ENCODE measurements around the gene MANSC4. TPM values are rescaled to one million over a fixed set of nuclear protein-coding genes. Genes with fewer than 3 reads are reported as not detected.

The MANSC4 gene
- total and polyA plus RNA-seq, 2 experiments from 2014 or later: not detected

DNA sequence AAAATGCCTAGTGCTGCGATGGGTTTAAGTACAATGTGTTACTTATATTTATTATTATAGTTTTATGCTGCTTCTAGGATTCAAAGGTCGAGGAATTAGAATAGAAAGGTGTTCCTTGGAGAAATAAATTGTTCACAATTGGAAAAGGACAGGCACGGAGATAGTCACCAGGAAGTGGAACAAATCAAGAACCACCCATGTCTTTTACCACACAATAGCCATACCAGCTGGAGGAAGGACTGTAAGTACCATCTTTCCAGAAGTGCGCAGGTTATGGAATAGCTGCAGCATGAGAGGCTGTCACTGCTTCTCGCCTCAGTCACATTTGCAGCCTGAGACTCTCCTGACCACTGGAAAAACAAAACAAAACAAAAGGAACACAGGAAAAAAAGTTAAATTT is 40.5 kb upstream of the MANSC4 start:
- Histone ChIP-seq H3K27ac (ENCODE audit: low read depth) (no peak overlapping the region), H3K9me2 (ENCODE audit: insufficient read depth) (no peaks in the 10 kb centered on the region), H3K4me1 (ENCODE audit: insufficient read depth) (no peaks in the 10 kb centered on the region), H3K4me3 (no peak overlapping the region), H2AFZ (no peak overlapping the region), H3F3A (replicated peaks; ENCODE audit: low read depth) (no peaks in the 10 kb centered on the region), H4K20me1 (replicated peaks; ENCODE audit: insufficient read depth) (no peaks in the 10 kb centered on the region), H3K4me2 (no peak overlapping the region), H3K79me2 (replicated peaks; ENCODE audit: insufficient read depth) (no peaks in the 10 kb centered on the region), H3K36me3 (ENCODE audit: insufficient read depth) (no peaks in the 10 kb centered on the region), H3K27me3 (ENCODE audit: insufficient read depth) (no peaks in the 10 kb centered on the region)
- Mint-ChIP-seq H3K27ac (no peak overlapping the region), H3K4me3 (no peak overlapping the region), H3K27me3 (ENCODE audit: insufficient read depth, low read depth, poor library complexity) (peaks cover 4% of the 10 kb centered on the region), H3K4me1 (no peaks in the 10 kb centered on the region; the same call in 2 of the 3 replicates), H3K36me3 (ENCODE audit: low read depth) (0 out of 3 replicates have a peak, but pooled peaks cover 2% of the 10 kb centered on the region), H3K9me3 (peaks cover 9% of the 10 kb centered on the region)
- no peak for DNase-seq (ENCODE audit: low spot score)
- TF ChIP-seq, protein P1, sequence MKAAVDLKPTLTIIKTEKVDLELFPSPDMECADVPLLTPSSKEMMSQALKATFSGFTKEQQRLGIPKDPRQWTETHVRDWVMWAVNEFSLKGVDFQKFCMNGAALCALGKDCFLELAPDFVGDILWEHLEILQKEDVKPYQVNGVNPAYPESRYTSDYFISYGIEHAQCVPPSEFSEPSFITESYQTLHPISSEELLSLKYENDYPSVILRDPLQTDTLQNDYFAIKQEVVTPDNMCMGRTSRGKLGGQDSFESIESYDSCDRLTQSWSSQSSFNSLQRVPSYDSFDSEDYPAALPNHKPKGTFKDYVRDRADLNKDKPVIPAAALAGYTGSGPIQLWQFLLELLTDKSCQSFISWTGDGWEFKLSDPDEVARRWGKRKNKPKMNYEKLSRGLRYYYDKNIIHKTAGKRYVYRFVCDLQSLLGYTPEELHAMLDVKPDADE (IDR thresholded peaks at IDR 0.05): no peak
- TF ChIP-seq EZH2 (IDR thresholded peaks at IDR 0.05; ENCODE audit: low read depth, unreplicated experiment): no peak
- TF ChIP-seq EZH2phosphoT487 (IDR thresholded peaks at IDR 0.05; ENCODE audit: unreplicated experiment): no peak
- no peak for ATAC-seq

DNA sequence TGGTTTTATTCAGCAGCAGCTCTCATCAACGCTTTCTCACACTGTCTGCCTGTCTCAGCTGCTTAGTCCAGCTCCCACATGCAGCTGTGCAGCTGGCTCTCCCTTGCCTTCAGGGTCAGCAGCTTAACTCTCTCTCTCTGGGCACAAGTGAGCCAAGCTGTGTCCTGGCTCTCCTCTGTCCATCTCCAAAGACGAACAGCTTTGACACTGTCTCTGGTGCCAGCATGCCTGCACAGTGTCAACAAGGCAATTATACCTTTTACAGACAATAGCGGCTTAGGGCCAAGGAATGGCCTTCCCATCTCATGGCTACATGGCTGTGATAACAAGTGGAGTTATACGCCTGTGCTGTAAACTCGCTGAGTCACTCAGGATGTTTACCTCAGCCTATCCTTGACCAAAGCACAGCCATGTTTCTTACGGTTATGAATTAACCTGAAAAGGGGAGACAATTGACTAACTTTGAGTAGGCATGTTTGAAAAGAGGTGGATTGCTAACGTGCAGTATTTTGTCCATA is 38.4 kb upstream of the MANSC4 start:
- Histone ChIP-seq H3K4me3 (no peak overlapping the region), H3K27me3 (ENCODE audit: insufficient read depth) (no peaks in the 10 kb centered on the region), H3K36me3 (ENCODE audit: insufficient read depth) (no peaks in the 10 kb centered on the region), H3K27ac (ENCODE audit: low read depth) (no peak overlapping the region), H3K4me1 (ENCODE audit: insufficient read depth) (no peaks in the 10 kb centered on the region), H4K20me1 (replicated peaks; ENCODE audit: insufficient read depth) (no peaks in the 10 kb centered on the region), H3K79me2 (replicated peaks; ENCODE audit: insufficient read depth) (no peaks in the 10 kb centered on the region), H3F3A (replicated peaks; ENCODE audit: low read depth) (no peaks in the 10 kb centered on the region), H3K4me2 (no peak overlapping the region), H3K9me2 (ENCODE audit: insufficient read depth) (no peaks in the 10 kb centered on the region), H2AFZ (0 out of 2 replicates have a peak overlapping the region, but pooled peaks have one; percentile 1)
- no peaks in the 10 kb centered on the region; the same call in 2 of the 3 replicates for H3K4me1 Mint-ChIP-seq
- H3K9me3 Mint-ChIP-seq: peaks cover 9% of the 10 kb centered on the region
- DNase-seq (ENCODE audit: low spot score): no peak
- no peak for ATAC-seq
- H3K4me3 Mint-ChIP-seq: no peak overlapping the region
- H3K36me3 Mint-ChIP-seq (ENCODE audit: low read depth): 0 out of 3 replicates have a peak, but pooled peaks cover 2% of the 10 kb centered on the region
- no peak overlapping the region for H3K27ac Mint-ChIP-seq
- peaks cover 4% of the 10 kb centered on the region for H3K27me3 Mint-ChIP-seq (ENCODE audit: insufficient read depth, low read depth, poor library complexity)
- TF ChIP-seq, protein P2, sequence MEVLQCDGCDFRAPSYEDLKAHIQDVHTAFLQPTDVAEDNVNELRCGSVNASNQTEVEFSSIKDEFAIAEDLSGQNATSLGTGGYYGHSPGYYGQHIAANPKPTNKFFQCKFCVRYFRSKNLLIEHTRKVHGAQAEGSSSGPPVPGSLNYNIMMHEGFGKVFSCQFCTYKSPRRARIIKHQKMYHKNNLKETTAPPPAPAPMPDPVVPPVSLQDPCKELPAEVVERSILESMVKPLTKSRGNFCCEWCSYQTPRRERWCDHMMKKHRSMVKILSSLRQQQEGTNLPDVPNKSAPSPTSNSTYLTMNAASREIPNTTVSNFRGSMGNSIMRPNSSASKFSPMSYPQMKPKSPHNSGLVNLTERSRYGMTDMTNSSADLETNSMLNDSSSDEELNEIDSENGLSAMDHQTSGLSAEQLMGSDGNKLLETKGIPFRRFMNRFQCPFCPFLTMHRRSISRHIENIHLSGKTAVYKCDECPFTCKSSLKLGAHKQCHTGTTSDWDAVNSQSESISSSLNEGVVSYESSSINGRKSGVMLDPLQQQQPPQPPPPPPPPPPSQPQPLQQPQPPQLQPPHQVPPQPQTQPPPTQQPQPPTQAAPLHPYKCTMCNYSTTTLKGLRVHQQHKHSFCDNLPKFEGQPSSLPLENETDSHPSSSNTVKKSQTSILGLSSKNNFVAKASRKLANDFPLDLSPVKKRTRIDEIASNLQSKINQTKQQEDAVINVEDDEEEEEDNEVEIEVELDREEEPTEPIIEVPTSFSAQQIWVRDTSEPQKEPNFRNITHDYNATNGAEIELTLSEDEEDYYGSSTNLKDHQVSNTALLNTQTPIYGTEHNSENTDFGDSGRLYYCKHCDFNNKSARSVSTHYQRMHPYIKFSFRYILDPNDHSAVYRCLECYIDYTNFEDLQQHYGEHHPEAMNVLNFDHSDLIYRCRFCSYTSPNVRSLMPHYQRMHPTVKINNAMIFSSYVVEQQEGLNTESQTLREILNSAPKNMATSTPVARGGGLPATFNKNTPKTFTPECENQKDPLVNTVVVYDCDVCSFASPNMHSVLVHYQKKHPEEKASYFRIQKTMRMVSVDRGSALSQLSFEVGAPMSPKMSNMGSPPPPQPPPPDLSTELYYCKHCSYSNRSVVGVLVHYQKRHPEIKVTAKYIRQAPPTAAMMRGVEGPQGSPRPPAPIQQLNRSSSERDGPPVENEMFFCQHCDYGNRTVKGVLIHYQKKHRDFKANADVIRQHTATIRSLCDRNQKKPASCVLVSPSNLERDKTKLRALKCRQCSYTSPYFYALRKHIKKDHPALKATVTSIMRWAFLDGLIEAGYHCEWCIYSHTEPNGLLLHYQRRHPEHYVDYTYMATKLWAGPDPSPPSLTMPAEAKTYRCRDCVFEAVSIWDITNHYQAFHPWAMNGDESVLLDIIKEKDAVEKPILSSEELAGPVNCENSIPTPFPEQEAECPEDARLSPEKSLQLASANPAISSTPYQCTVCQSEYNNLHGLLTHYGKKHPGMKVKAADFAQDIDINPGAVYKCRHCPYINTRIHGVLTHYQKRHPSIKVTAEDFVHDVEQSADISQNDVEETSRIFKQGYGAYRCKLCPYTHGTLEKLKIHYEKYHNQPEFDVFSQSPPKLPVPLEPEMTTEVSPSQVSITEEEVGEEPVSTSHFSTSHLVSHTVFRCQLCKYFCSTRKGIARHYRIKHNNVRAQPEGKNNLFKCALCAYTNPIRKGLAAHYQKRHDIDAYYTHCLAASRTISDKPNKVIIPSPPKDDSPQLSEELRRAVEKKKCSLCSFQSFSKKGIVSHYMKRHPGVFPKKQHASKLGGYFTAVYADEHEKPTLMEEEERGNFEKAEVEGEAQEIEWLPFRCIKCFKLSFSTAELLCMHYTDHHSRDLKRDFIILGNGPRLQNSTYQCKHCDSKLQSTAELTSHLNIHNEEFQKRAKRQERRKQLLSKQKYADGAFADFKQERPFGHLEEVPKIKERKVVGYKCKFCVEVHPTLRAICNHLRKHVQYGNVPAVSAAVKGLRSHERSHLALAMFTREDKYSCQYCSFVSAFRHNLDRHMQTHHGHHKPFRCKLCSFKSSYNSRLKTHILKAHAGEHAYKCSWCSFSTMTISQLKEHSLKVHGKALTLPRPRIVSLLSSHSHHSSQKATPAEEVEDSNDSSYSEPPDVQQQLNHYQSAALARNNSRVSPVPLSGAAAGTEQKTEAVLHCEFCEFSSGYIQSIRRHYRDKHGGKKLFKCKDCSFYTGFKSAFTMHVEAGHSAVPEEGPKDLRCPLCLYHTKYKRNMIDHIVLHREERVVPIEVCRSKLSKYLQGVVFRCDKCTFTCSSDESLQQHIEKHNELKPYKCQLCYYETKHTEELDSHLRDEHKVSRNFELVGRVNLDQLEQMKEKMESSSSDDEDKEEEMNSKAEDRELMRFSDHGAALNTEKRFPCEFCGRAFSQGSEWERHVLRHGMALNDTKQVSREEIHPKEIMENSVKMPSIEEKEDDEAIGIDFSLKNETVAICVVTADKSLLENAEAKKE (CRISPR knock-in tag; IDR thresholded peaks at IDR 0.05): no peak
- no peak for TF ChIP-seq EZH2 (IDR thresholded peaks at IDR 0.05; ENCODE audit: low read depth, unreplicated experiment)
- no peak for TF ChIP-seq NANOG (IDR thresholded peaks at IDR 0.05; ENCODE audit: borderline replicate concordance)
- TF ChIP-seq, protein P1 (IDR thresholded peaks at IDR 0.05): no peak
- TF ChIP-seq STAT1 (IDR thresholded peaks at IDR 0.05; ENCODE audit: unreplicated experiment): no peak
- TF ChIP-seq ZNF114 (CRISPR knock-in tag; IDR thresholded peaks at IDR 0.05): no peak
- no peak for TF ChIP-seq EZH2phosphoT487 (IDR thresholded peaks at IDR 0.05; ENCODE audit: unreplicated experiment)
- TF ChIP-seq POLR2AphosphoS5 (IDR thresholded peaks at IDR 0.05; ENCODE audit: low read depth): no peak
- no peak for TF ChIP-seq CREB1 (CRISPR knock-in tag; IDR thresholded peaks at IDR 0.05; ENCODE audit: low read depth)
